Activated naive CD4-positive, alpha-beta T cell treated with anti-CD3 and anti-CD28 coated beads, Interleukin-2, amount 50 U/mL, for 16 hours (primary cell): ENCODE data around the gene COL1A2.

Experiments used
- DNase-seq: peaks from one replicate; pipeline ENCODE4 v3.0.0-alpha.2; 2020

Gene COL1A2

DNA sequence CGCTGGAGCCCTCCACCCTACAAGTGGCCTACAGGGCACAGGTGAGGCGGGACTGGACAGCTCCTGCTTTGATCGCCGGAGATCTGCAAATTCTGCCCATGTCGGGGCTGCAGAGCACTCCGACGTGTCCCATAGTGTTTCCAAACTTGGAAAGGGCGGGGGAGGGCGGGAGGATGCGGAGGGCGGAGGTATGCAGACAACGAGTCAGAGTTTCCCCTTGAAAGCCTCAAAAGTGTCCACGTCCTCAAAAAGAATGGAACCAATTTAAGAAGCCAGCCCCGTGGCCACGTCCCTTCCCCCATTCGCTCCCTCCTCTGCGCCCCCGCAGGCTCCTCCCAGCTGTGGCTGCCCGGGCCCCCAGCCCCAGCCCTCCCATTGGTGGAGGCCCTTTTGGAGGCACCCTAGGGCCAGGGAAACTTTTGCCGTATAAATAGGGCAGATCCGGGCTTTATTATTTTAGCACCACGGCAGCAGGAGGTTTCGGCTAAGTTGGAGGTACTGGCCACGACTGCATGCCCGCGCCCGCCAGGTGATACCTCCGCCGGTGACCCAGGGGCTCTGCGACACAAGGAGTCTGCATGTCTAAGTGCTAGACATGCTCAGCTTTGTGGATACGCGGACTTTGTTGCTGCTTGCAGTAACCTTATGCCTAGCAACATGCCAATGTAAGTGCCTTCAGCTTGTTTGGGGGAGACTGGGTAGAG lies at the start of gene COL1A2:
COL1A2 (plus strand) TSS at position 459 of the 704 bp plus-strand sequence; CDS start at position 596, 137 bp downstream.
- no peak for DNase-seq

DNA sequence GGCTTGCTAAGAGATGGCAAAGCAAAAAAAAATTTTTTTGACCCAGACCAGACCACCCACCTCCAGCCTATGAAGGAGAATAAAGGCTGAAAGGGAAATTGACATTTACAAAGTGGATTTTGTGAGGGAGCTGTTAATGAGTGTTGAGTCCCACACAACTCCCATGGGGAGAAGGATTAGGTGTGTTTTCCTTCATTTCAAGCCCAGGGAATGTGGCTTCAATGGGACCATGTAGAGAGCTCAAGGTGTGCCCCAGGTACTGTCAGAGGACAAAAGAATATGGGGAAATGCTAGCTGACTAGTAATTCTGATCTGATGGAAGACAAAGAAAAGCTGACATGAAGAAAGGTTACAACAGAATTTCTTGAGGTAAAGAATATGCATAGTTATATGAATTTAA lies 48.8 kb upstream of the COL1A2 start:
- no peak for DNase-seq

DNA sequence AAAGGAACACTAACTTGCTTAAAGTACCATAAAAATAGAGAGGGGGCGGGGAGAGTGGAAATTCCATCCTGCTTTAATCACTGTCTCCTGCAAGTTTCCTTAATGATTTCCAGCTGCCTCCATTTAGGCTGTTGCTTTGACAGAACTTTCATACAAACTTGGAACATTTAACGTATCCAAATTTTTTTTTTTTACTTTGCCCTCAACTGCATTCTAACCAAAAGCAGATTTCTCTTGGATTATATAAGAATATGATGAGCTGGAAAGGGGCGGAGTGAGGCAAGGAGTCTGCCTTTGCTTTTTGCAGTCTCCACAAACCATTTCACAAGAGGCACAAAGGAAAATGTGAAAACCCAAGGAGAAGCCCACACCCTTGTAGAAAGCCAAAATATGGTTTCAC lies 46.6 kb upstream of the COL1A2 start:
- no peak for DNase-seq

DNA sequence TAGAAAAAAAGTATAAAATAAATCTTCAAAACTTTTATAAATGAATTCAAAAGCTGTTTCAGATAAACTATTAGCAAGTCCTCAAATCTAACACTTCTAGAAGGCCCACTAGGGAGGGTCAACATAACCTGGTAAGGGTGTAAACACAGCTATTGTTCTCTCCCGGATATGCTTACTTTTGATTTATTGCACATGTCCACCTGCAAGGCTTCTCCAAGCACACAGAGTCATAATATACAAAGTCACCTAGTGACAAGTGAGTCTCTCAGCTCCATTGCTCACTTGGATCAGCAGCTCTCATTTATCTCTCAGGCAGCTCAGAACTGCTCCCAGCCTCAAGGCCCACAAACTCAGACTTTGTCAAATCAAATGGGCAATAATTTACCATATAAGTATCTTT lies 44.0 kb upstream of the COL1A2 start:
- no peak for DNase-seq

DNA sequence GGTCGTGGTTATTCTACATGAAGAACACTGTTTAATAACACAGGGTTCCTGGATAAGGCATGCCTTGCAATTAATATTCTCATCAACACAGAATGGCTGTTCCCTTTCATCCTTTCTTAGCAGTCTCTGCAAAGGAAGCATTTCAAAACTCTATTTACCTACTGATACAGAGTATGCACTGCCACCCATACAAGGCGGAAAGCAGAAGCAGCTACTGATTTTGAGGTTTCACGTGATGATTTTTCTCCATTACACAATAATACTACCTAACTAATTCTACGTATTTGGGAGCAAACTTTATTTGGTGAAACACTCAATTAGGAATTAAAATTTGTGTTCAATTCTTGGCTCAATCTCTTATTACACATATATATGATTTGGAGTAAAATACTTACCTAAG lies 43.0 kb upstream of the COL1A2 start:
- DNase-seq: no peak

DNA sequence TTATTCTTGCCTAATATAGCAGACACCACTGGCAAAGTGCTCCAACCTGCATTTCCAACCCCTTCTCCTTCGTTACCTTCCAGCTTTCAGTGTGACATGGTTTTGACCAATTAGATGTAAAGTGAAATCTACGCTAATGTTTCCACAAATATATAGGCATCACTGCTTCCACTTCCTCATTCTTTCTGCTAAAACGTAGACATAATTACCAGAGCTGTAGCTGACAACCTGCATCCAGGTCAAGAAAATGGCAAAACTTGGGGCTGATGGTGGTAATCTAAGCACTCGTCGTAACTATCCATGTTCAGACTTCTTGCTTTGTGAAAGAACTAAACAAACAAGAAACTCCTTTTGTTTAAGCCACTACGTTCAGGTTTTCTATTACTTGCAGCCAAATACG lies 41.8 kb upstream of the COL1A2 start:
- DNase-seq: no peak

DNA sequence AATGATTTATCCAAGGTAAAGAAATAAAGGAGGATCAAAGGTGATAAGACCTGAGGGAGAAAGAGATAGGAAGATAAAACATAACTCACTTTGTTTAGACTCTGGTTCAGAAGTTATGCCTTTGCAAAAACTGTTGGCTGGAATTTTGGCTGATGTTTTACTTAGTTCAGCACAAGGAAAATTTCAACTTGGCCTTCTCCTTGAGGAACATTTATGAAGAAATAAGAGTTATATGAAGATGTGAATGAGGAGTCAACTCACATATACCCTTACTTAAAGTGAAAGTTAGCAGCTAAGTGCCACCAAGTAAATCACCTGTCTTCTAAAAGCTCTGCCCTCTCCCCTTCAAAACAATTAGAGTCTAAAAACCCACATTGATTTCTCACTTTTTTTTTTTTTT lies 39.7 kb upstream of the COL1A2 start:
- no peak for DNase-seq

DNA sequence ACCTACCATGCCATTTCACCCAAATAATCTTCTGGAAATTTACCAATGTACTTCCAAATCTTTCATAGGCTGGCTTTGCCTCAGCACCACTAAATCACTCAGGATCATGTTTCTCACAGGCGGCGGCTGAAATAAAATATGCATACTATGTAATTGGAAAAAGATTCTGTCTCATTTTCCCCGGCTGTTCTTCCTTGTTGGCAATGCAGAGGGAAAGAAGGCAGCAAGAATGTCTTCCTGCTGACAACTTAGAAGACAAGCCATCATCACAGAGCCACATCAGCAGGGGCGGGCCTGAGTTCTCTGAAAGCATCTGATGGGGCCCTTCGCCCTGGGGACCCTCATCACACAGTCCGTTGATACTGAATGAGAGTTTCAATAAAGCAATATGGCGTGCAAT lies 39.2 kb upstream of the COL1A2 start:
- DNase-seq: no peak

DNA sequence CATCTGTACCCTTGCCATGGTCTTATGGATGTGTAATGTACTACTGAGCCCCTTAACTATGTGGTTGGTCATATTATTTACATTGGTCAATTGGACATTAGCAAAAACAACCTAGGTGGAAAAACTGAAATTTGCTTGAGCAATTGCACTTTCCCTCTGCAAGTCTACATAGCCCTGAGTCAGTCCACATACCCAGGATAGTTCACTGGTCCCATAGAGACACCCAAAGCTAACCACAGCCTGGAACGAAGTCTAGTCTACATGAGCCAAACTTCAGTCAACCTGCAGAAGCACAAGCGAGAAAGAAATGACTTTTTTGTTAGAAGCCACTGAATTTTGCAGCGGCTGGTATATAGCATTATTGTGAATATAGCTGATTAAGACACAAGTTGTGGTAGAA lies 37.6 kb upstream of the COL1A2 start:
- DNase-seq: no peak

DNA sequence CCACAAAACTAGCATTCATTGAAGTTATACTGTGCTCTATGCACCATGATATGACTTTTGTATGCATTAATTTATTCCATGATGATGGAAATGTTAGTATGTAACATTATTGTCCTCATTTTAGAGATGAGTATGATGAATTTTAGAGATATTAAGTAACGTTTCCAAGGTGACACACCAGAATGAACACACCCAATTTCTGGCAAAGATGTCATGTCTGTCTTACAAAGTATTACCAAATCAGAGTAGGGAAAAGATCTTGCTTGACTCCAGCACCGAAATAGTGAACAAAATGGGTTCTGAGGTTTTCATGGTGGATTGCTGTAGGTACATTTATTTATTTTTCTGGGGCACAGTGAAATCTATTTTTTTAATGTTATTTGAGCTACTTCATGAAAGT lies 33.8 kb upstream of the COL1A2 start:
- DNase-seq: no peak

DNA sequence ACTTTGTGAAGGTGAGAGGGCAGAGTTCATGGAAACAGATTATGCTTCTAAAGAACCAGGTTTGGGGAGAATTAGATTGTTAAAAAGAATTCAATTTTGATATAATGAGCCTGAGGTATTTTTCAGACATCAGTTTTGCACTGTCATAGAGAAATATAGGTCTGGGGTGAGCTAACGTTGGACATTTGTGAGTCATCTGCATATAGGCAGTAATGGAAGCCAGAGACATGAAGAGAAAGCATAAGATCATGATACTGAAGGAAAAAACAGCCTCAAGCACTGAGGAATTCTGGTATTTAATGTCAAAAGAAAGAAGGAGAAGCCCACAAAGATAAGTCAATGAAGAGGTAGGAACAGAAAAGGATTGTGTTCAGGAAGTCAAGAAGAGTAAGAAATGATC lies 32.4 kb upstream of the COL1A2 start:
- DNase-seq: no peak

DNA sequence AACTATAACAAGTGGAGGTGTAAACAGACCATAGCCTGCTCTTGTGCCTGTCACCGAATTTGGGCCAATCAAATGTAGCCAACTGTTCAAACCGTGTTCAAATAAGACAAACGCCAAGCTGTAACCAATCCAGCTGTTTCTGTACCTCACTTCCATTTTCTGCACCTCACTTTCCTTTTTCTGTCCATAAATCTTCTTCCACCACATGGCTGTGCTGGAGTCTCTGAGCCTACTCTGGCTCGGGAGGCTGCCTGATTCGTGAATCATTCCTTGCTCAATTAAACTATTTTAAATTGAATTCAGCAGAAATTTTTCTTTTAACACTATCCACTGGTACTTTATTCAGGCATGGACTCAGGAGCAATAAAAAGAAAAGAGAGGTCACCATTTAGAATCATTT lies 29.9 kb upstream of the COL1A2 start:
- no peak for DNase-seq

DNA sequence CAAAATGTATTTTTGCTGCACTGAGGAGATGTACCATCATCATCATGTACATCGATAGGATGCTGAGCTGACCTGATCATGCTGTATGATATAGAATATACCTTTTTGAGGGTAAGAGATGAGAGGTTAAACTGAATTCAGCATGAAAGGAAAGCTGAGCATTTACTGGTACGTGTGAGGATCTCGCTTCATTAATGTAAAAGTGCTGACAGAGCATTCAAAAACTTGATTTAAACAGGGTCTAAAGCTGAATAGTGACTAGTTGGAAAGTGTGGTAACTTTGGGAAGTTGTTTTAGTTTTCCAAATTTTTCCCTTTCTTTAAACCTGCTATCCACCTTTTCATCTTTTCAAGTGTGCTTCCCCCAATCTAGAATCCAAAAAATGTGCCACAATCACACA lies 28.5 kb upstream of the COL1A2 start:
- no peak for DNase-seq

DNA sequence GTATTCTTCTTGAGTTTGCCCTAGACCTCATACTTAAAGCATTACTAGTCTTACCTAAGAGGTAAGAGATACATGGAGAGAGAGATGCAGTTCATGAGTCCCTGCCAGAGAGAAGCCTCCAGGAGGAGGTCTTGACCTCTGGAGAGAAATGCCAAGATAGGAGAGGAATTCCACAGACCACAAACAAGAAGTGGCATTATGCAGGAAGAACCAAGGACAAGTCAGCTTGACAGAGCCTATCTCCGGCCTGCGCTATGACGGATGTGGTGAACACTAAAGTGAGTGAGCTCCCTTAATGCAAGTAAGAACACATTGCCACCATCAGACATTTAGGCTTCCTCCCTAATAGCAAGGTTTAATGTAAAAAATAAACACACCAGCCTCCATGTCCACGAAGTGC lies 27.9 kb upstream of the COL1A2 start:
- DNase-seq: no peak

DNA sequence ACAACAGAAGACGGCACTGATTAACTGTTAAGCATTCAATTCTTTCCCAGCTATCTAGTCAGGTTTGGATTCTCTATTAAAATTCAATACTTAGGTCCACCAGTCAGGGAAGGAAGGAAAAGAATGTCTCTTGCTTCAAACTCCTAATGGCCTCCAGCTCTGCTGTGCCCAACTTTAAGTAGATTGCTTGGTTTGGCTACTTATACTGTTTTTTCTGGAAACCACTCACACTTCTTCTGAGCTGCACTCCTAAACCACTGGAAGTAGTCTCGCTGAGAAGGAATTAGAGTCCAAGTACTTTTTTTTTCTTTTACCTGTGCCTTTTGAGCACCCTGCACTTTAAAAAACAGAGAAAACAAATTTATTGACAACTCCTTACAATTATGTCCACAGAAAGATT lies 26.7 kb upstream of the COL1A2 start:
- no peak for DNase-seq

DNA sequence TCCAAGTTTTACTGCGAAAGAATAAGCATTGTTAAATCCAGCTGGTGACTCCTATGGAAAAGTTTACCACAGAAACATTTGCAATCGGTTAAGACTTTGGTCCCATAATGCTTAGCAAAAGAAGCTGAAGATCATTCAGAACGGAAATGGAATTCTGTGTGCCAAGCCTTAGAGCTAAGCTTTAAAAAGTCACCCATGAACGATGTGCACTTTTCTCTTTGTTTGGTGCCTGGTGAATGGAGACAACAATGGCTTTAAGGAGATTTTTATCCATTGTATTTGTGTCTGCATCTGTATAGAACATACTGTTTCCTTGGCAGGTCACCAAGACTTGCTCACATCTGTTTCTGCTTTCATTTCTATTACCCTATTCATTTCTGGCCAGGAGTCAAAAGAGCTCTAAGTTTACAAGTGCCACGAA lies 26.3 kb upstream of the COL1A2 start:
- DNase-seq: no peak

DNA sequence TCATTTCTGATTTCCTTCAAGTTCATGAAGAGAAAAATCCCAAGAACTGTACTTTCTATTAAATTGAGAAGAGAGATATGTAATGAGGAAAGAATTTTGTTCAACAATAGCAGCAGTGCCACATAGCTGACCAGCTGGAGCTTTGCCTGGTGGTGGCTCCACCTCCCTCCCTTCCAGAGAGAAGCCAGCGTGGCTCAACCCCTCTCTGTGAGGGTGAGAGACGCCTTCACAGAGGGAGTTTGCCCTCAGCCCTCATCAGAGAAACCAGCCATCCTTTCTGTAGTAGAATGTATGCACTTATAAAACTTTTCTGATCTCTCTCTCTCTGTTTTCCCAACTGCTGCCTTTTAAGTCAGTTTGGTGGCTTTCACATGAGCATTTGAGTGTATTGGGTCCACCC lies 20.5 kb upstream of the COL1A2 start:
- no peak for DNase-seq

DNA sequence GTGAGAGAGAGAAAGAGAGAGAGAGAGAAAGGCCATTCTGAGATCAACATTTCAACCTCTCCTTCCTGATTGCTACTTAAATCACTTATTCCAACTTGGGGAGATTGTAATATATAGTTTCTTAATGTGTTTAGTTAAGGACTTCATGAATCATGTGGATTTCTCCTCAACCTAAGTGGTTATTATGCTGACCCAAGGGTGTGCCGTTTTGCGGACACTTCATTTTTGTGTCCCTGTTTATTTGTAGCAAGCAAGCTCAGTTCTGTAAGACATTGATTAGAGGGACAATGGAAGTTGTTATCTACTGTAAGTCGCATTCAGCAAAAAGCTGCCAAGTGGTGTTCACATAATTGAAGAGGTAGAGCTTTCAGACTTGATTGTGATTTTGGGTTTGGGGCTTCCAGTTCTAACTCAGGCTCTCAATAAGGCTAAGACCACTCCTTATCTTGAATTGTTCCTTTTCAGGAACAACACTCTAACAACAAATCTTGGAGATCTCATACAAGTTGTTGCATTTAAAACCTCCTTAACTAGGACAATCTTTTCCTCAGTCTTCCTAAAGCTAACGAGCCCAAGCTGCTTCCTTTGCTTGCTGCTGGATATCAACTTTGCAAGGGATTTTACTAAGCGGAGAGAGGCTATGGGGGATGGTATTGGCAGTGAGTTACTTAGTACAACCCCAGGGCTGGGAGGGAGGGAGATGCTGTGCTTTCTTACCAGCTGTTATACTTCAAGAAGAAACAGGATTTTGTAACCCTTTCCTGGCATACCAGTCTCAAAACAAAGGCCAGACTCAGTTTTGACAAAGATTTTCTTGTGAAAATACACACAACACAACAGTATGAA lies 19.8 kb upstream of the COL1A2 start:
- DNase-seq: no peak

DNA sequence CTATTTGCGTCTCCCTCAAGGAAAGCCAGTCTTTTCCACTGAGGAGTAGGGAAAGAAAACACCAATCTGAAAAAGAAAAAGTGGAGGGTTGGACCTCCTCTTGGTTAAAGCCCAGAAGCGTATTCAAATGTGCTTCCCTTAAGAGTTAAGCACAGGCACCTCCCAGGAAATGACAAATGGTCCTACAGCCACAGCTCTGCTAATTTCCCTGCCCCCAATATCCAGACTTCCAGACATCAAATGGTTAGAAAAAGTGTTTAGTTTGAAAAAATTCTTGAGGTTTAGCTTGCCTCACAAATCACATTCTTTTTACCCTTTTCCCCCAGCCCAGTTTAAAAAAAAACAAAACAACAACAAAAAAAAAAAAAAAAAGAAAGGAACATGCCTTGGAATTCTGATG lies 19.0 kb upstream of the COL1A2 start:
- DNase-seq: no peak

DNA sequence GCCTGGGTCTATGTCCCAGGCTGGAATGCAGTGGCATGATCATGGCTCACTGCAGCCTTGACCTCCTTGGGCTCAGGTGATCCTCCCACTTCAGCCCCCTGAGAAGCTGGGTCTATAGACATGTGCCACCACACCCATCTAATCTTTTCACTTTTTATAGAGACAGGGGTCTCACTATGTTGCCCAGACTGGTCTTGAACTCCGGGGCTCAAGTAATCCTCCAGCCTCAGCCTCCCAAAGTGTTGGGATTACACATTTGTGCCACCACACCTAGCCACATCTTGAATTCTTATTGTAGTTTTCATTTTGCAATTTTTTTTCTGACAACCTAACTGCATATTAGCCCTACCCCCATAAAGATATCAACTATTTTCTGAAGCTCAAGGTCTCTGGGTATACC lies 18.4 kb upstream of the COL1A2 start:
- no peak for DNase-seq

DNA sequence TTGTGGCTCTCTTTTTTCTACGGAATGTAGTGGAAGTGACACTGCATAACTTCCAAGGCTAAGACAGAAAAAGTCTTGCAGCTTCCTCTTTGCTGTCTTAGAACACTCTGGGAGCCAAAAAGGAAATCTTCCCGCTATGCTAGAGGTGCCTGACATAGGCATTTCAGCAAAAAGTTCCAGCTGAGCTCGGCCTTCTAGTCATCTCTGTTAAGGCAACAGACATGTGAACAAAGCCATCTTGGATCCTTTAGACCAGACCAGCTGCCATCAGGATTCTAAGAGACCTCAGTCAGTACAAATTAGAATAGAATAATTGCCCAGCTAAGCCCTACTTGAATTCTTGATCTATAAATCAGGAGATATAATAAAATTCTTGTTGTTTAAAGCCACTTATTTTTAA lies 16.3 kb upstream of the COL1A2 start:
- DNase-seq: no peak

DNA sequence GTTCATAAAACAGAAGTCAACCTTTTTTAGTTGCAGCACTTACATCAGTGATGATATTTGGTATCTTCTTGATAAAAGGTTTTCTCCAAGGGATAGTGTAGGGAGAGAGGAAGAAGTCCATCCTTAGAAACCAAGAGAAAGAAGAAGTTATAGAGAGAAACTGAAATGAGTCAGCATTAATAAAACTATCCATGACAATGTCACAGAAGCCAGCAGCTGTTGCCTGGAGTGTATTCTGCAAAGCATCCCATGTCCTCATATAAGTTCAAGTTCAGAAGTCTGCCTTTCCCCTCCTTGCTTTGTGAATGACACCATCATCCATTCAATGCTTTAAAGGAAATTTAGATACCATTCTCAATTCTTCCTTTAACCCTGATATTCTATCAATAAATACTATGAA lies 14.4 kb upstream of the COL1A2 start:
- no peak for DNase-seq

DNA sequence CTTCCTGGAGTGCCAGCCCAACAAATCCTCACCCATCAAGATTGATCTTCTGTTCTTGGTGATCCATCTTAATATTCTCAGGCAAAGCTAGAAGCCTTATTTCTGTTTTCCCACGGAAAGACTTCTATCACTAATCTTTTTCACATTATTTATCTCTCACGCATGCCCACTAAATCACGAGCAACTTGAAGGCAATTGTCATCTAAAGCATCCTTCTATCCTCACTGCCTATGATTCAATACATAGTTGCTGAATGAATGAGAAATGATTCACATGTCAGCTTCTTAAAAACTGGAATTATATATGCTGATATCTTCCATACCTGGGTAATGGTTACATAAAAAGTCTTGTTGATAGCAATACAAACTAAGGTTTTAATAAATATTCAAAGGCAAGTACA lies 12.6 kb upstream of the COL1A2 start:
- DNase-seq: no peak

DNA sequence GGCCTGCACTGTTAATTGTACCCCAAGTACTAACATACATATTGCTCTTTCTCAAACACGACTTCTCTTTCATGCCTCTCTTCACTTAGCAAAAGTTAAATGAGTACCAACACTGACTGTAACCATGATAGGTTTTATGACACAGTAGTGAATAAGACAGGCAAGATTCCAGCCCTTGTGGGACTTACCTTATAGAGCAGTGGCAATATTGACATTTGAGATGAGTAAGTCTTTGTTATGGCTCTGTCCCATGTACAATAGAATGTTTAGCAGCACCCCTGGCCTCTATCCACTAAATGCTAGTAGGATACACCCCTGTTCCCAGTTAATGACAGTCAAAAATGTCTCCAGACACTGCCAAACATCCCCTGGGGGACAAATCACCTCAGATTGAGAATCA lies 11.9 kb upstream of the COL1A2 start:
- no peak for DNase-seq

DNA sequence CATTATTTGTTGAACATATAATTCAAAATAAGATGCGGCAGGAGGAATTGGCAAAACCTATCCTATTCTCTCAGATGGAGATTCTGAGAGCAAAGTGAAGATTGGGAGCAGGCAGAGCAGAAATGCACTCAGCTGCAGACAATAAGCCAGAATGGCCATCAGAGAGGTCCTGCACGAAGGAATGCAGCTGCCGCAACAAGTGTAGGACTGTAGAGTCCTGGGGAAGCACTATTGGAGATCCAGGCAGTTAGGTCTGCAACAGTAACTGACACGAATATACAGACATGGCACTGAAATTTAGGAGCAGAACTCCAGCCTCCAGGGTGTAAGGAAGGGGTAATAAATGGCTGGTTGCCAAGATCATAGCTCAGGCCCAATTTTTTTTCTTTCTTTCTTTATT lies 10.4 kb upstream of the COL1A2 start:
- no peak for DNase-seq
